ENCODE results near the gene MED15.
"Not testable (repeated sequence)": the region's sequence is repeated elsewhere in the genome, so short reads cannot be mapped to it uniquely, and the experiment has no call there.

The MED15 gene

GRCh38 chr22:20497426-20497825 lies 10.0 kb upstream of the MED15 start:
- H3K9ac ChIP-seq (ENCODE audit: low read depth in 1 of 2, low read length in 2 of 2) = peak overlapping the region in 1 of 2 donors; percentile 2
- H3K4me1 ChIP-seq (ENCODE audit: control insufficient read depth in 2 of 2, insufficient read depth in 2 of 2, low read length in 2 of 2) = peaks cover 13 to 17% of the 10 kb centered on the region in 2 donors

GRCh38 chr22:20498913-20499312 lies 8.5 kb upstream of the MED15 start:
- Histone ChIP-seq H3K9me3 (ENCODE audit: control insufficient read depth in 2 of 2, low read length in 2 of 2) (no peaks in the 10 kb centered on the region), H3K36me3 (ENCODE audit: control insufficient read depth in 2 of 2, insufficient read depth in 2 of 2, low read length in 2 of 2) (no peaks in the 10 kb centered on the region), H3K4me3 (ENCODE audit: low read length in 2 of 2) (no peak overlapping the region), H3K9ac (ENCODE audit: low read depth in 1 of 2, low read length in 2 of 2) (no peak overlapping the region), H3K27ac (ENCODE audit: low read depth in 2 of 2, low read length in 2 of 2) (no peak overlapping the region), H3K27me3 (ENCODE audit: control insufficient read depth in 2 of 2, insufficient read depth in 2 of 2, low read length in 2 of 2) (no peaks in the 10 kb centered on the region), H3K4me1 (ENCODE audit: control insufficient read depth in 2 of 2, insufficient read depth in 2 of 2, low read length in 2 of 2) (peaks cover 20 to 21% of the 10 kb centered on the region in 2 donors)

More at GRCh38 chr22:20497426-20497825, 10.0 kb upstream of the MED15 start:
- no peaks in the 10 kb centered on the region for H3K36me3 ChIP-seq (ENCODE audit: control insufficient read depth in 2 of 2, insufficient read depth in 2 of 2, low read length in 2 of 2)
- no peaks in the 10 kb centered on the region for H3K9me3 ChIP-seq (ENCODE audit: control insufficient read depth in 2 of 2, low read length in 2 of 2)
- no peak overlapping the region for H3K27ac ChIP-seq (ENCODE audit: low read depth in 2 of 2, low read length in 2 of 2)
- no peaks in the 10 kb centered on the region for H3K27me3 ChIP-seq (ENCODE audit: control insufficient read depth in 2 of 2, insufficient read depth in 2 of 2, low read length in 2 of 2)
- no peak overlapping the region for H3K4me3 ChIP-seq (ENCODE audit: low read length in 2 of 2)

GRCh38 chr22:20499769-20500168 lies 7.6 kb upstream of the MED15 start:
- Histone ChIP-seq H3K27me3 (ENCODE audit: control insufficient read depth in 2 of 2, insufficient read depth in 2 of 2, low read length in 2 of 2) (no peaks in the 10 kb centered on the region), H3K9me3 (ENCODE audit: control insufficient read depth in 2 of 2, low read length in 2 of 2) (no peaks in the 10 kb centered on the region), H3K36me3 (ENCODE audit: control insufficient read depth in 2 of 2, insufficient read depth in 2 of 2, low read length in 2 of 2) (no peaks in the 10 kb centered on the region), H3K9ac (ENCODE audit: low read depth in 1 of 2, low read length in 2 of 2) (peak overlapping the region in 1 of 2 donors; percentile 17), H3K4me1 (ENCODE audit: control insufficient read depth in 2 of 2, insufficient read depth in 2 of 2, low read length in 2 of 2) (peaks cover 15 to 21% of the 10 kb centered on the region in 2 donors), H3K27ac (ENCODE audit: low read depth in 2 of 2, low read length in 2 of 2) (no peak overlapping the region), H3K4me3 (ENCODE audit: low read length in 2 of 2) (no peak overlapping the region)

- no peaks in the 10 kb centered on the region for H3K9me3 ChIP-seq (ENCODE audit: control insufficient read depth in 2 of 2, low read length in 2 of 2)
- H3K27me3 ChIP-seq (ENCODE audit: control insufficient read depth in 2 of 2, insufficient read depth in 2 of 2, low read length in 2 of 2) = no peaks in the 10 kb centered on the region
- H3K4me3 ChIP-seq (ENCODE audit: low read length in 2 of 2) = peak overlapping the region; percentile 39 to 47
- peaks cover 17 to 20% of the 10 kb centered on the region in 2 donors for H3K4me1 ChIP-seq (ENCODE audit: control insufficient read depth in 2 of 2, insufficient read depth in 2 of 2, low read length in 2 of 2)
- H3K36me3 ChIP-seq (ENCODE audit: control insufficient read depth in 2 of 2, insufficient read depth in 2 of 2, low read length in 2 of 2) = no peaks in the 10 kb centered on the region
- peak overlapping the region; percentile 84 to 89 for H3K27ac ChIP-seq (ENCODE audit: low read depth in 2 of 2, low read length in 2 of 2)
- peak overlapping the region in 1 of 2 donors; percentile 49 for H3K9ac ChIP-seq (ENCODE audit: low read depth in 1 of 2, low read length in 2 of 2)
These were observed 3.6 kb upstream of the MED15 start for GRCh38 chr22:20503816-20504215.

GRCh38 chr22:20504293-20504922 lies 3.0 kb upstream of the MED15 start:
- Histone ChIP-seq H3K9ac (ENCODE audit: low read depth in 1 of 2, low read length in 2 of 2) (peak overlapping the region in 1 of 2 donors; percentile 49), H3K4me3 (ENCODE audit: low read length in 2 of 2) (peak overlapping the region; percentile 39 to 47), H3K27ac (ENCODE audit: low read depth in 2 of 2, low read length in 2 of 2) (peak overlapping the region; percentile 84 to 89), H3K4me1 (ENCODE audit: control insufficient read depth in 2 of 2, insufficient read depth in 2 of 2, low read length in 2 of 2) (peaks cover 23 to 25% of the 10 kb centered on the region in 2 donors)
- not testable (repeated sequence) for H3K27me3 ChIP-seq (ENCODE audit: control insufficient read depth in 2 of 2, insufficient read depth in 2 of 2, low read length in 2 of 2); H3K36me3 ChIP-seq (ENCODE audit: control insufficient read depth in 2 of 2, insufficient read depth in 2 of 2, low read length in 2 of 2); H3K9me3 ChIP-seq (ENCODE audit: control insufficient read depth in 2 of 2, low read length in 2 of 2)

GRCh38 chr22:20506543-20507252 lies 712 bp upstream of the MED15 start:
- Histone ChIP-seq H3K36me3 (ENCODE audit: control insufficient read depth in 2 of 2, insufficient read depth in 2 of 2, low read length in 2 of 2) (peaks cover 0 to 4% of the 10 kb centered on the region in 2 donors), H3K27ac (ENCODE audit: low read depth in 2 of 2, low read length in 2 of 2) (no peak overlapping the region), H3K9ac (ENCODE audit: low read depth in 1 of 2, low read length in 2 of 2) (peak overlapping the region; percentile 97), H3K27me3 (ENCODE audit: control insufficient read depth in 2 of 2, insufficient read depth in 2 of 2, low read length in 2 of 2) (no peaks in the 10 kb centered on the region), H3K4me3 (ENCODE audit: low read length in 2 of 2) (peak overlapping the region; percentile 80 to 91), H3K9me3 (ENCODE audit: control insufficient read depth in 2 of 2, low read length in 2 of 2) (no peaks in the 10 kb centered on the region), H3K4me1 (ENCODE audit: control insufficient read depth in 2 of 2, insufficient read depth in 2 of 2, low read length in 2 of 2) (peaks cover 32 to 38% of the 10 kb centered on the region in 2 donors)

- H3K4me1 ChIP-seq (ENCODE audit: control insufficient read depth in 2 of 2, insufficient read depth in 2 of 2, low read length in 2 of 2) = peaks cover 32 to 38% of the 10 kb centered on the region in 2 donors
- H3K27me3 ChIP-seq (ENCODE audit: control insufficient read depth in 2 of 2, insufficient read depth in 2 of 2, low read length in 2 of 2) = not testable (repeated sequence)
These were observed 801 bp downstream of the MED15 start for GRCh38 chr22:20508067-20508755.

GRCh38 chr22:20508815-20509271 lies 1.4 kb downstream of the MED15 start:
- Histone ChIP-seq H3K36me3 (ENCODE audit: control insufficient read depth in 2 of 2, insufficient read depth in 2 of 2, low read length in 2 of 2) (peaks cover 0 to 4% of the 10 kb centered on the region in 2 donors), H3K9ac (ENCODE audit: low read depth in 1 of 2, low read length in 2 of 2) (peak overlapping the region; percentile 60 to 97), H3K9me3 (ENCODE audit: control insufficient read depth in 2 of 2, low read length in 2 of 2) (no peaks in the 10 kb centered on the region), H3K4me1 (ENCODE audit: control insufficient read depth in 2 of 2, insufficient read depth in 2 of 2, low read length in 2 of 2) (peaks cover 28 to 33% of the 10 kb centered on the region in 2 donors), H3K27me3 (ENCODE audit: control insufficient read depth in 2 of 2, insufficient read depth in 2 of 2, low read length in 2 of 2) (no peaks in the 10 kb centered on the region), H3K4me3 (ENCODE audit: low read length in 2 of 2) (peak overlapping the region; percentile 80 to 91), H3K27ac (ENCODE audit: low read depth in 2 of 2, low read length in 2 of 2) (peak overlapping the region; percentile 95)

More at GRCh38 chr22:20508067-20508755, 801 bp downstream of the MED15 start:
- Histone ChIP-seq H3K9ac (ENCODE audit: low read depth in 1 of 2, low read length in 2 of 2) (peak overlapping the region; percentile 97), H3K27ac (ENCODE audit: low read depth in 2 of 2, low read length in 2 of 2) (peak overlapping the region; percentile 95), H3K4me3 (ENCODE audit: low read length in 2 of 2) (peak overlapping the region; percentile 80 to 91)
- not testable (repeated sequence) for H3K9me3 ChIP-seq (ENCODE audit: control insufficient read depth in 2 of 2, low read length in 2 of 2); H3K36me3 ChIP-seq (ENCODE audit: control insufficient read depth in 2 of 2, insufficient read depth in 2 of 2, low read length in 2 of 2)

GRCh38 chr22:20509344-20510047 lies 2.1 kb downstream of the MED15 start:
- Histone ChIP-seq H3K27me3 (ENCODE audit: control insufficient read depth in 2 of 2, insufficient read depth in 2 of 2, low read length in 2 of 2) (no peaks in the 10 kb centered on the region), H3K9me3 (ENCODE audit: control insufficient read depth in 2 of 2, low read length in 2 of 2) (no peaks in the 10 kb centered on the region), H3K27ac (ENCODE audit: low read depth in 2 of 2, low read length in 2 of 2) (peak overlapping the region; percentile 95), H3K4me3 (ENCODE audit: low read length in 2 of 2) (peak overlapping the region; percentile 80 to 91), H3K36me3 (ENCODE audit: control insufficient read depth in 2 of 2, insufficient read depth in 2 of 2, low read length in 2 of 2) (peaks cover 2 to 5% of the 10 kb centered on the region in 2 donors), H3K9ac (ENCODE audit: low read depth in 1 of 2, low read length in 2 of 2) (peak overlapping the region; percentile 60 to 97), H3K4me1 (ENCODE audit: control insufficient read depth in 2 of 2, insufficient read depth in 2 of 2, low read length in 2 of 2) (peaks cover 22 to 30% of the 10 kb centered on the region in 2 donors)

Data from mucosa of rectum (tissue), 2 donors.